ENCODE results near the gene FAM168B.

DNA sequence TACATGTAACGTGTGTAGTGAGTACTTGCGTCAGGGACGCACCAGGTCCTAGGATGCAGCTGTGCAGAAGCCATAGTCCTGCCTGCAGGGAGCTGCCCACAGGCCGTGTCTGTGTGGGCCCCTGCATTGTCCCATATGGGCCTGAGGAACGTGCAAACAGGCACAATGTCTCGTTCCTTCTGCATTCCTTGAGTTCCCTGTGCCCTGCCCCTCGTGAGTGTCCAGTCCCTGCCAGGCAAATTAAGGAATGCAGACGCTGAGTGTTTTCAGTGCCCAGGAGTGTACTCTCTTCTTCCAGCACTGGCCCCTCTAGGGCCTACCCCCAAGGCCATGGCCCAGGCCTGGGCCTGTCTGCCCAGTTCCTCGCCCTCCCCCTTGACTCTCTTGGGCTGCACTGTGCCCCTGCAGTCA is 61.8 kb downstream of the FAM168B start:
- TF ChIP-seq, protein P1, sequence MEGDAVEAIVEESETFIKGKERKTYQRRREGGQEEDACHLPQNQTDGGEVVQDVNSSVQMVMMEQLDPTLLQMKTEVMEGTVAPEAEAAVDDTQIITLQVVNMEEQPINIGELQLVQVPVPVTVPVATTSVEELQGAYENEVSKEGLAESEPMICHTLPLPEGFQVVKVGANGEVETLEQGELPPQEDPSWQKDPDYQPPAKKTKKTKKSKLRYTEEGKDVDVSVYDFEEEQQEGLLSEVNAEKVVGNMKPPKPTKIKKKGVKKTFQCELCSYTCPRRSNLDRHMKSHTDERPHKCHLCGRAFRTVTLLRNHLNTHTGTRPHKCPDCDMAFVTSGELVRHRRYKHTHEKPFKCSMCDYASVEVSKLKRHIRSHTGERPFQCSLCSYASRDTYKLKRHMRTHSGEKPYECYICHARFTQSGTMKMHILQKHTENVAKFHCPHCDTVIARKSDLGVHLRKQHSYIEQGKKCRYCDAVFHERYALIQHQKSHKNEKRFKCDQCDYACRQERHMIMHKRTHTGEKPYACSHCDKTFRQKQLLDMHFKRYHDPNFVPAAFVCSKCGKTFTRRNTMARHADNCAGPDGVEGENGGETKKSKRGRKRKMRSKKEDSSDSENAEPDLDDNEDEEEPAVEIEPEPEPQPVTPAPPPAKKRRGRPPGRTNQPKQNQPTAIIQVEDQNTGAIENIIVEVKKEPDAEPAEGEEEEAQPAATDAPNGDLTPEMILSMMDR (IDR thresholded peaks at IDR 0.05; ENCODE audit: low read length): no peak
- TF ChIP-seq EZH2 (IDR thresholded peaks at IDR 0.05; ENCODE audit: borderline replicate concordance, low read length): no peak
